Measurements from ENCODE around the gene GCM1. TPM values are rescaled to one million over a fixed set of nuclear protein-coding genes. Genes with fewer than 3 reads are reported as not detected.
"Not testable (repeated sequence)": the region's sequence is repeated elsewhere in the genome, so short reads cannot be mapped to it uniquely, and the experiment has no call there.

GCM1 gene
- total RNA-seq, 6 experiments from 2014 or later = not detected

DNA sequence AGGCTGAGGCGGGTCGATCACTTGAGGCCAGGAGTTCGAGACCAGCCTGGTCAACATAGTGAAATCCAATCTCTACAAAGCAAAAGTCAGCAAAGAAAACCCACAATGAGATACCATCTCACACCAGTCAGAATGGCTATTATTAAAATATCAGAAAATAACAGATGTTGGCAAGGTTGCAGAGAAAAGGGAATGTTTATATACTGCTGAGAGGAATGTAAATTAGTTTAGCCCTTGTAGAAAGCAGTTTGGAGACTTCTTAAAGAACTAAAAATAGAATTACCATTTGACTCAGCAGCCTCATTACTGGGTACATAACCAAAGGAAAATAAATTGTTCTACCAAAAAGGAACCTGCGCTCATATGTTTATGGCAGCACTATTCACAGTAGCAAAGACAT lies 16.7 kb upstream of the GCM1 start:
- Histone ChIP-seq H3K4me3 (no peak overlapping the region), H3K36me3 (no peaks in the 10 kb centered on the region), H3K27ac (no peak overlapping the region), H3K27me3 (no peaks in the 10 kb centered on the region), H3K9me3 (no peaks in the 10 kb centered on the region), H3K4me1 (no peaks in the 10 kb centered on the region)
- ATAC-seq = no peak
- intact Hi-C loops (cut with DNase I) = no loop called here
- DNase-seq = no peak
- 94% methylated on average over 4 of the region's 4 CpGs for WGBS (ENCODE audit: insufficient coverage, low coverage, low lambda C conversion rate, missing lambda C conversion rate)
- TF ChIP-seq POLR2A (IDR thresholded peaks at IDR 0.05) = no peak
- TF ChIP-seq, protein P1, sequence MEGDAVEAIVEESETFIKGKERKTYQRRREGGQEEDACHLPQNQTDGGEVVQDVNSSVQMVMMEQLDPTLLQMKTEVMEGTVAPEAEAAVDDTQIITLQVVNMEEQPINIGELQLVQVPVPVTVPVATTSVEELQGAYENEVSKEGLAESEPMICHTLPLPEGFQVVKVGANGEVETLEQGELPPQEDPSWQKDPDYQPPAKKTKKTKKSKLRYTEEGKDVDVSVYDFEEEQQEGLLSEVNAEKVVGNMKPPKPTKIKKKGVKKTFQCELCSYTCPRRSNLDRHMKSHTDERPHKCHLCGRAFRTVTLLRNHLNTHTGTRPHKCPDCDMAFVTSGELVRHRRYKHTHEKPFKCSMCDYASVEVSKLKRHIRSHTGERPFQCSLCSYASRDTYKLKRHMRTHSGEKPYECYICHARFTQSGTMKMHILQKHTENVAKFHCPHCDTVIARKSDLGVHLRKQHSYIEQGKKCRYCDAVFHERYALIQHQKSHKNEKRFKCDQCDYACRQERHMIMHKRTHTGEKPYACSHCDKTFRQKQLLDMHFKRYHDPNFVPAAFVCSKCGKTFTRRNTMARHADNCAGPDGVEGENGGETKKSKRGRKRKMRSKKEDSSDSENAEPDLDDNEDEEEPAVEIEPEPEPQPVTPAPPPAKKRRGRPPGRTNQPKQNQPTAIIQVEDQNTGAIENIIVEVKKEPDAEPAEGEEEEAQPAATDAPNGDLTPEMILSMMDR (IDR thresholded peaks at IDR 0.05) = no peak

DNA sequence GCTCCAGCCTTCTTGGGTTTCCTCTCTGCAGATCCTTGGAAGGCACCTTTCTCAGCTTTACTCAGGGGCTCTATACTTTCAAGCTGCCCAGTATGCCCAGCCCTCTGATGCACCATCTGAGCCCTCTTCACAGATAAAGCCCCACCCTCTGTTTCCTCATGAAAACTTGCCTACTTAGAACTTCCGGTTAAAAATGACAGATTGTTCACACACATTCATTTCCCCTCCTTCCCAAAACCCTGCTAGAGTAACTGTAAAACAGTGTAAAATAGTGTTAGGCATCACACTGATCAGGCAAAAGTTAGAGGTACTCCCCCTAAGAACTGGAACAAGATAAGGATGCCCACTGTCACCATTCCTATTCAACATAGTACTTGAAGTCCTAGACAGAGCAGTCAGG lies 14.0 kb upstream of the GCM1 start:
- Histone ChIP-seq H3K9me3 (no peaks in the 10 kb centered on the region), H3K4me1 (no peaks in the 10 kb centered on the region), H3K27ac (no peak overlapping the region), H3K4me3 (no peak overlapping the region), H3K27me3 (no peaks in the 10 kb centered on the region), H3K36me3 (no peaks in the 10 kb centered on the region)
- ATAC-seq (no peak), DNase-seq (no peak)
- WGBS (ENCODE audit: insufficient coverage, low coverage, low lambda C conversion rate, missing lambda C conversion rate) = 36% methylated on average over 1 of the region's 1 CpG
- TF ChIP-seq, protein P1 (IDR thresholded peaks at IDR 0.05) = no peak
- no peak for TF ChIP-seq POLR2A (IDR thresholded peaks at IDR 0.05)
- intact Hi-C loops (cut with DNase I) = no loop called here

DNA sequence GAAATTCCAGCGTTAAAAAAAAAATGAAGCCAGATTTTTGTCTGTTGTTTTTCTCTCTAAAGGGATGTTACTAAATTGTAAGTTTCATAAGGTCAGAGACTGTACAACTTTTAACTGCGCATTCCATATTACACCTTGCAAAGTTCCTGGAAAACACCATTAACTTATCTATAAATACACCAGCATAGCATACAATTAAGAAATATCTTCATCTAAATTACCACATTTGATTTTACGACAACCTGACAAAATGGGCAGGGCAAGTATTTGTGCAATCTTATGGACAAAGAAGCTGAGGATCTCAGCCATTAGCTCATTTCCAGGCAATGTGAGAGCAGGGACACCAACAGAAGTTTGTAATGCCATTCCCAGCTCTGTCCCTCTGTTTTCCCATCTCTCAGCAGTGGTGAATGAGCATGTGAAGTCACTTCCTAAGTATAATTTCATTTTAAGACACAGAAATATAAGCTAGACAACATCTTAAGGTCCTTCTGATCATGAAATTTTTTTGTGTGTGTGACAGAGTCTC lies 12.9 kb upstream of the GCM1 start:
- no peak for DNase-seq
- Histone ChIP-seq H3K4me1 (no peaks in the 10 kb centered on the region), H3K27ac (no peak overlapping the region), H3K36me3 (no peaks in the 10 kb centered on the region), H3K4me3 (no peak overlapping the region), H3K27me3 (no peaks in the 10 kb centered on the region), H3K9me3 (no peaks in the 10 kb centered on the region)
- no peak for TF ChIP-seq POLR2A (IDR thresholded peaks at IDR 0.05)
- TF ChIP-seq, protein P1 (IDR thresholded peaks at IDR 0.05) = no peak
- 75% methylated on average over 3 of the region's 3 CpGs for WGBS (ENCODE audit: insufficient coverage, low coverage, low lambda C conversion rate, missing lambda C conversion rate)
- intact Hi-C loops (cut with DNase I) = no loop called here
- no peak for ATAC-seq

DNA sequence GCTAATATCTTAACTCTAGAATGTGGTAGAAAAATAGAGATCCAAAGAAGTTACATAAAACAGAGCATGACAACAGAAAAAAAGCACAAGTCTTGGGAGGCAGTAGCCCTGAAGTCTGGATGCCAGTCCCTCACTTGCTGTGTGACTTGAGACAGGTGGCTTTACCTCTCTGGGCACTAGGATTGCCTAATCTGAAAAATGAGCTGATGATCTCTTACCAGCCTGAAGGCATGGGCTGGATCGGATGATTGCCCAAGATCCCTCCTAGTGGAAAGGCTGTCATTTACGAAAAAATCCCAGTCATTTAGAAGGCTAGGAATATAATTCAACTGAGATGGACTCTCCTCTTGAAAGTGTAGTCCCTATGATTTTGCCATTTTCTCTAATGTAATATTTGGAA lies 10.9 kb upstream of the GCM1 start:
- H3K36me3 ChIP-seq = no peaks in the 10 kb centered on the region
- TF ChIP-seq POLR2A (IDR thresholded peaks at IDR 0.05) = no peak
- TF ChIP-seq, protein P1 (IDR thresholded peaks at IDR 0.05) = no peak
- H3K4me1 ChIP-seq = no peaks in the 10 kb centered on the region
- no peak for ATAC-seq
- DNase-seq = no peak
- no peaks in the 10 kb centered on the region for H3K27me3 ChIP-seq
- H3K4me3 ChIP-seq = no peak overlapping the region
- intact Hi-C loops (cut with DNase I) = no loop called here
- 39% methylated on average over 2 of the region's 2 CpGs for WGBS (ENCODE audit: insufficient coverage, low coverage, low lambda C conversion rate, missing lambda C conversion rate)
- H3K9me3 ChIP-seq = no peaks in the 10 kb centered on the region
- no peak overlapping the region for H3K27ac ChIP-seq

DNA sequence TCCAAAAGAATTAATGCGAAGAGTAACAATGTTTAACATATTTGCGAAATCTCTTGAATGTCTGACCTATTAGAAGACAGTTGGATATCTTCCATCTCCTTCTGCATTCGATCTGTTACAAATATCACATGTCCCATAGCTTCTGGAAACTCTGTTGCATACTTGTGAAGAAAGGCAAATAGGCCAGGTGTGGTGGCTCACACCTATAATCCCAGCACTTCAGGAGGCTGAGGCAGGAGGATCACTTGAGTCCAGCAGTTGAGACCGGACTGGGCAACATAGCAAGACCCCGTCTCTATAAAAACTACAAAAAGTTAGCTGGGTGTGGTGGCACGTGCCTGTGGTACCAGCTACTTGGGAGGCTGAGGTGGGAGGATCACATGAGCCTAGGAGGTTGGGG lies 9.4 kb upstream of the GCM1 start:
- H3K4me1 ChIP-seq; ATAC-seq; H3K36me3 ChIP-seq; H3K27me3 ChIP-seq; intact Hi-C loops (cut with DNase I); DNase-seq; H3K27ac ChIP-seq; H3K9me3 ChIP-seq; H3K4me3 ChIP-seq: not testable (repeated sequence)
- 87% methylated on average over 5 of the region's 6 CpGs for WGBS (ENCODE audit: insufficient coverage, low coverage, low lambda C conversion rate, missing lambda C conversion rate)

DNA sequence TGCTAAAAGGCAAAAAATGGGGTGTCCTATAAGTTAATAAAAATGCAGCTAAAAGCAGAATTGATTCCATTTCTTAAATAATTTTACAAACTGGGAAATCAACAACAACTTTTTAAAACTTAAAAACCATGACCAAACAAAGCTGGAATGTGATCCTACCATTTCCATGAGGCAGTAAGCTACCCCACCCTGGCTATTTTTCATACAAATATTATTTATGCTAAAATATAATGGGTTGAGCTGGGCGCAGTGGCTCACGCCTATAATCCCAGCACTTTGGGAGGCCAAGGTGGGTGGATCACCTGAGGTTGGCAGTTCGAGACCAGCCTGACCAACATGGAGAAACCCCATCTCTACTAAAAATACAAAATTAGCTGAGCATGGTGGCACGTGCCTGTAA lies 6.6 kb upstream of the GCM1 start:
- H3K4me3 ChIP-seq; H3K36me3 ChIP-seq; H3K27me3 ChIP-seq; ATAC-seq; H3K27ac ChIP-seq; H3K4me1 ChIP-seq; intact Hi-C loops (cut with DNase I); DNase-seq; H3K9me3 ChIP-seq: not testable (repeated sequence)
- WGBS (ENCODE audit: insufficient coverage, low coverage, low lambda C conversion rate, missing lambda C conversion rate) = 86% methylated on average over 4 of the region's 4 CpGs
